ENCODE results near the gene MBTPS1. TPM values are rescaled to one million over a fixed set of nuclear protein-coding genes. Genes with fewer than 3 reads are reported as not detected.

The MBTPS1 gene
- total RNA-seq, 1 experiment from 2014 or later: 56.1 TPM

DNA sequence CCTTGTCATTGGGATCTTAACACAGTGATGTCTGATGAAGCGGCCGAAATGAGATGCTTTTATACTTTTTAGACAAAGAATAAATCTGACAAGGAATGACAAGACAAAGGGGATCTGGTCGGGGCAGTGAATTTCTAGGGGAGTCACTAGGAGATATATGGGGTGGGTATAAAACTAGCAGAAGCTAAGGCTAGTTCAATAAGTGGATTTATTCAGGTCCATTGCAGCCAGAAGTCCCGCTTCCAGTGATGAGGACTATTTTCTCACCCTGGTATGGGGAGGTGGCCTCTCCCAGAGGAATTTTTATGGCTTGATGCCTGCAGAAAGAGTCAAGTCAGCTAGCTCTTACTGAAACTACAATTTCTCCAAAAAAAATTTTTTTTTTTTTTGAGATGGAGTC lies 98.0 kb downstream of the MBTPS1 start:
- Histone ChIP-seq H3K9me2 (replicated peaks; ENCODE audit: low read length) (no peaks in the 10 kb centered on the region), H3K4me3 (ENCODE audit: low read length) (no peak overlapping the region), H3K4me2 (ENCODE audit: low read length) (no peak overlapping the region), H3K79me2 (ENCODE audit: low read length) (no peaks in the 10 kb centered on the region), H3K27me3 (ENCODE audit: low read length) (no peaks in the 10 kb centered on the region), H3K36me3 (ENCODE audit: low read depth, low read length) (no peaks in the 10 kb centered on the region), H3K27ac (ENCODE audit: low read length) (no peak overlapping the region), H3F3A (ENCODE audit: low read length, unreplicated experiment) (no peaks in the 10 kb centered on the region), H3K9ac (ENCODE audit: low read length) (no peak overlapping the region), H2AFZ (ENCODE audit: low read length) (no peak overlapping the region), H3K4me1 (ENCODE audit: insufficient read depth, low read length) (peaks cover 7% of the 10 kb centered on the region), H4K20me1 (ENCODE audit: low read length) (no peaks in the 10 kb centered on the region), H3K9me3 (ENCODE audit: low read length) (no peaks in the 10 kb centered on the region)
- TF ChIP-seq, protein P1, sequence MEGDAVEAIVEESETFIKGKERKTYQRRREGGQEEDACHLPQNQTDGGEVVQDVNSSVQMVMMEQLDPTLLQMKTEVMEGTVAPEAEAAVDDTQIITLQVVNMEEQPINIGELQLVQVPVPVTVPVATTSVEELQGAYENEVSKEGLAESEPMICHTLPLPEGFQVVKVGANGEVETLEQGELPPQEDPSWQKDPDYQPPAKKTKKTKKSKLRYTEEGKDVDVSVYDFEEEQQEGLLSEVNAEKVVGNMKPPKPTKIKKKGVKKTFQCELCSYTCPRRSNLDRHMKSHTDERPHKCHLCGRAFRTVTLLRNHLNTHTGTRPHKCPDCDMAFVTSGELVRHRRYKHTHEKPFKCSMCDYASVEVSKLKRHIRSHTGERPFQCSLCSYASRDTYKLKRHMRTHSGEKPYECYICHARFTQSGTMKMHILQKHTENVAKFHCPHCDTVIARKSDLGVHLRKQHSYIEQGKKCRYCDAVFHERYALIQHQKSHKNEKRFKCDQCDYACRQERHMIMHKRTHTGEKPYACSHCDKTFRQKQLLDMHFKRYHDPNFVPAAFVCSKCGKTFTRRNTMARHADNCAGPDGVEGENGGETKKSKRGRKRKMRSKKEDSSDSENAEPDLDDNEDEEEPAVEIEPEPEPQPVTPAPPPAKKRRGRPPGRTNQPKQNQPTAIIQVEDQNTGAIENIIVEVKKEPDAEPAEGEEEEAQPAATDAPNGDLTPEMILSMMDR (conservative IDR thresholded peaks at IDR 0.05; ENCODE audit: low read depth, low read length): no peak
- TF ChIP-seq EZH2 (IDR thresholded peaks at IDR 0.05; ENCODE audit: low read length, unreplicated experiment) (no peak), EZH2phosphoT487 (IDR thresholded peaks at IDR 0.05; ENCODE audit: borderline replicate concordance, low read length) (no peak)
- ATAC-seq: no peak
- intact Hi-C loops (cut with micrococcal nuclease): no loop called here
- BruUV-seq (replicated peaks): no TSS peak
- CTCF ChIA-PET: no interaction called here
- no peak for DNase-seq
- POLR2A ChIA-PET (ENCODE audit: unreplicated experiment): no interaction called here

DNA sequence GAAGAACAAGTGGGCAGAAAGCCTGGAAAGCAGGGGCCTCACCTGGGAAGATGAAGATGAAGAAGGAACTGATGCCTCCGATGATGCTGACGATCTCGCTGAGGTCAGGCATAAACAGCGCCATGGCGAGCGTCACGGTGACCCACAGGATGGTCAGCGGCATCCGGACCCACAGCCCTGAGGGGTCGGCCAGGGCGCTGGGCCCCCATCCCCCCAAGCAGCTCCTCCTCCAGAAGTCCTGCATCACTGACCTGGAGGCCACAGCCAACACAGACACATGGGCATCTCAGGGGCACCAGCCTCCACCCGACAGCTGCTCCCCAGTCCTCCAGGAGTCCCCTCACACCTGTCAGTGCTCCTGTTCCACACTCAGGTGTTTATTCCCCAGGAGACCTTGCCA lies 100.3 kb downstream of the MBTPS1 start:
- no TSS peak for BruUV-seq (replicated peaks)
- H3K4me3 ChIP-seq (ENCODE audit: low read length): no peak overlapping the region
- DNase-seq (no peak), ATAC-seq (no peak)
- H3K9me3 ChIP-seq (ENCODE audit: low read length): no peaks in the 10 kb centered on the region
- CTCF ChIA-PET: no interaction called here
- no peak for TF ChIP-seq EZH2phosphoT487 (IDR thresholded peaks at IDR 0.05; ENCODE audit: borderline replicate concordance, low read length)
- TF ChIP-seq, protein P1 (conservative IDR thresholded peaks at IDR 0.05; ENCODE audit: low read depth, low read length): no peak
- TF ChIP-seq EZH2 (IDR thresholded peaks at IDR 0.05; ENCODE audit: low read length, unreplicated experiment): no peak
- H3K79me2 ChIP-seq (ENCODE audit: low read length): no peaks in the 10 kb centered on the region
- H2AFZ ChIP-seq (ENCODE audit: low read length): no peak overlapping the region
- peaks cover 4% of the 10 kb centered on the region; the same call in 1 of the 2 replicates for H3K4me1 ChIP-seq (ENCODE audit: insufficient read depth, low read length)
- H3K4me2 ChIP-seq (ENCODE audit: low read length): no peak overlapping the region
- no peak overlapping the region for H3K27ac ChIP-seq (ENCODE audit: low read length)
- POLR2A ChIA-PET (ENCODE audit: unreplicated experiment): no interaction called here
- intact Hi-C loops (cut with micrococcal nuclease): no loop called here
- H3K27me3 ChIP-seq (ENCODE audit: low read length): no peaks in the 10 kb centered on the region
- H3K9me2 ChIP-seq (replicated peaks; ENCODE audit: low read length): no peaks in the 10 kb centered on the region
- no peak overlapping the region for H3K9ac ChIP-seq (ENCODE audit: low read length)
- no peaks in the 10 kb centered on the region for H3K36me3 ChIP-seq (ENCODE audit: low read depth, low read length)
- no peaks in the 10 kb centered on the region for H3F3A ChIP-seq (ENCODE audit: low read length, unreplicated experiment)
- no peaks in the 10 kb centered on the region for H4K20me1 ChIP-seq (ENCODE audit: low read length)

DNA sequence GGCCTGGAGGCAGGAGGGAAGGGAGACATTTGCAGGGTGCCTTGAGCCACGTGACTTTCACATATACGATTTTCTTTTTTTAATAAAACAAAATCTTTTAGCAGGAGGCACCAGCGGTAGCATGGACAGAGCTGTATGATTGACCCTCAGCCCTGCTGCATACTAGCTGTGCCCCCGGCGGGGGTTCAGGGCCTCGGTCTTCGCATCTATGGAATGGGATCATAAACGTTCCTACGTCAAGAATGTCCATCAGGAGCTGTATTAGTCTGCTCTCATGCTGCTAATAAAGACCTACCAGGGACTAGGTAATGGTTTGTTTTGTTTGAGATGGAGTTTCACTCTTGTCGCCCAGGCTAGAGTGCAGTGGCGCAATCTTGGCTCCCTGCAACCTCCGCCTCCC lies 101.3 kb downstream of the MBTPS1 start:
- H3K9me3 ChIP-seq (ENCODE audit: low read length): no peaks in the 10 kb centered on the region
- intact Hi-C loops (cut with micrococcal nuclease): no loop called here
- no peaks in the 10 kb centered on the region for H3K79me2 ChIP-seq (ENCODE audit: low read length)
- TF ChIP-seq, protein P1 (conservative IDR thresholded peaks at IDR 0.05; ENCODE audit: low read depth, low read length): no peak
- TF ChIP-seq EZH2phosphoT487 (IDR thresholded peaks at IDR 0.05; ENCODE audit: borderline replicate concordance, low read length): no peak
- TF ChIP-seq EZH2 (IDR thresholded peaks at IDR 0.05; ENCODE audit: low read length, unreplicated experiment): no peak
- BruUV-seq (replicated peaks): no TSS peak
- no peak overlapping the region for H3K4me3 ChIP-seq (ENCODE audit: low read length)
- H2AFZ ChIP-seq (ENCODE audit: low read length): no peak overlapping the region
- no peak overlapping the region for H3K9ac ChIP-seq (ENCODE audit: low read length)
- no peak for DNase-seq
- H3K9me2 ChIP-seq (replicated peaks; ENCODE audit: low read length): no peaks in the 10 kb centered on the region
- H3F3A ChIP-seq (ENCODE audit: low read length, unreplicated experiment): no peaks in the 10 kb centered on the region
- H3K4me2 ChIP-seq (ENCODE audit: low read length): no peak overlapping the region
- H3K27ac ChIP-seq (ENCODE audit: low read length): no peak overlapping the region
- CTCF ChIA-PET: no interaction called here
- POLR2A ChIA-PET (ENCODE audit: unreplicated experiment): no interaction called here
- no peaks in the 10 kb centered on the region for H3K27me3 ChIP-seq (ENCODE audit: low read length)
- no peaks in the 10 kb centered on the region for H3K36me3 ChIP-seq (ENCODE audit: low read depth, low read length)
- ATAC-seq: no peak
- peaks cover 4% of the 10 kb centered on the region; the same call in 1 of the 2 replicates for H3K4me1 ChIP-seq (ENCODE audit: insufficient read depth, low read length)
- H4K20me1 ChIP-seq (ENCODE audit: low read length): no peaks in the 10 kb centered on the region
